Astrocyte (in vitro differentiated cells and primary cell): ENCODE data around the gene CERS6.

ENCODE experiments used
- CTCF ChIP-seq: IDR thresholded peaks from 2 replicates; pipeline ENCODE4 v1.5.1; 2011; ENCODE audit warnings: low read depth, mild to moderate bottlenecking, inconsistent platforms, low read length, moderate library complexity; ENCODE audit not compliant: insufficient read depth
- EZH2 ChIP-seq: IDR thresholded peaks from 2 replicates; pipeline ENCODE4 v1.6.1; 2012; ENCODE audit warnings: mild to moderate bottlenecking, low read length, inconsistent platforms; ENCODE audit not compliant: insufficient read depth

DNA sequence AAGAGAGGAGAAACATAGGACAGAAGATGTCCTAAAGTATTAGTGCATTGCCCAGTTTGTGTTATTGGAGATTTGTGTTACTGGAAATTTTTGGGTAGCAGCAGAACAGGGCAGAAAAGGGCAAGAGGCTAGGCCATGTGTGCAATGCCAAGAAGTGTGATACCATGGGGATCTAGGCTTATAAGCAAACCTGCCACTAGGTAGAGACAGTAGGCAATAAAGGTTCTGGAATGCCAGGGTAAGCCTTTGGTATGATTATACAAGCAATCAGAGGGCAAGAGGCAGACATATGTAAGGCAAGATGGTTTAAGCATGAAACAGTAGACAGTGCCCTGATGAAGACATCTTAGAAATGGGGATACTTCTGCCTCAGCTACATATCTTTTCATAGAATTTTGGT lies 12.3 kb upstream of the CERS6 start:
- TF ChIP-seq CTCF (no peak), EZH2 (no peak)
